Fibroblast of pulmonary artery (primary cell): ENCODE measurements around the gene ZNF14.
"Not testable (repeated sequence)": the region's sequence is repeated elsewhere in the genome, so short reads cannot be mapped to it uniquely, and the experiment has no call there.

Source experiments
- DNase-seq: peaks from one replicate; pipeline ENCODE4 v3.0.0-alpha.2; 2010; ENCODE audit warnings: low read depth
- H3K4me3 ChIP-seq: replicated peaks from 2 replicates; pipeline ENCODE4 v1.5.1; 2011; ENCODE audit warnings: low read depth, mild to moderate bottlenecking, control low read depth, low read length, moderate library complexity
- CTCF ChIP-seq: IDR thresholded peaks from 2 replicates; pipeline ENCODE4 v1.5.1; 2011; ENCODE audit warnings: mild to moderate bottlenecking, control low read depth, low read length, inconsistent platforms; ENCODE audit errors: missing control alignments

Gene ZNF14

GRCh38 chr19:19696386-19696785 lies 36.5 kb downstream of the ZNF14 start:
- no peak for TF ChIP-seq CTCF
- no peak for DNase-seq
- no peak overlapping the region for H3K4me3 ChIP-seq

DNA sequence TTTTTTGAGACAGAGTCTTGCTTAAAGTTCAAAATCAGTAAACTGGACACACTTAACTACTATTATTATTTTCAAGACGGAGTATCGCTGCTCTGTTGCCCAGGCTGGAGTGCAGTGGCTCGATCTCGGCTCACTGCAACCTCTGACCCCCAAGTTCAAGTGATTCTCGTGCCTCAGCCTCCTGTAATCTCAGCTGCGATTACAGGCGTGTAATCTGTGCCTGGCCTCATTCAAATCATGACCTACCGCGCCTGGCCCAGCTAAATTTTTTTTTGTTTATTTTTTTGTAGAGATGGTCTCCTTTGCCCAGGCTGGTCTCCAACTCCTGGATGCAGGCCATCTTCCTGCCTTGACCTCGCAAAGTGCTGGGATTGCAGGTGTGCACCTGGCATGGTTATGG lies 41.2 kb downstream of the ZNF14 start:
- no peak for TF ChIP-seq CTCF
- H3K4me3 ChIP-seq, result no peak overlapping the region
- no peak for DNase-seq

DNA sequence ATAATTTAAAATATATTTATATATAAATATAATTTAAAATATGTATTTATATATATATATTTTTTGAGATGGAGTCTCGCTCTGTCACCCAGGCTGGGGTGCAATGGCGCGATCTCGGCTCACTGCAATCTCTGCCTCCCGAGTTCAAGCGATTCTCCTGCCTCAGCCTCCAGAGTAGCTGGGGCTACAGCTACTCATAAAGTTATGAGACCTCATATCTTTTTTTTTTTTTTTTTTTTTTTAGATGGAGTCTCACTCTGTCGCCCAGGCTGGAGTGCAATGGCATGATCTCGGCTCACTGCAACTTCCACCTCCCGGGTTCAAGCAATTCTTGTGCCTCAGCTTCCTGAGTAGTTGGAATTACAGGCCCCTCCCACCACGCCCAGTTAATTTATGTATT lies 43.9 kb downstream of the ZNF14 start:
- DNase-seq, H3K4me3 ChIP-seq: not testable (repeated sequence)

DNA sequence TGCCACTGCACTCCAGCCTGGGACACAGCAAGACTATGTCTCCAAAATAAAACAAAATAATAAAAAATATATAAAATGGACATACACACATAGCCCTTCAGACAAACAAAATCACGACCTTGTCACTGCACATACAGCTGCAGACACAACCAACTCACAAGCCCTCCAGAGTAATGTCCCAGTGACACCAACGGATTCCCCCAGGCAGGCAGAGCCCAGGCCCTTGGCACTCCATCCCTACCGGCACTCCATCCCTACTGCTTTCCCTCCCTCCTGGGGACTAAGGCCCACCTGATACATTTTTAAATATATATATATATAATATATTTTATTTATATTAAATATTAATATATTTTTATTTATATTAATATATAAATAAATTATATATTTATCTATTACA lies 45.8 kb downstream of the ZNF14 start:
- TF ChIP-seq CTCF, result no peak
- DNase-seq, result no peak

GRCh38 chr19:19686580-19686979 lies 46.3 kb downstream of the ZNF14 start:
- no peak for DNase-seq
- no peak for TF ChIP-seq CTCF

More for the DNA sequence above, 45.8 kb downstream of the ZNF14 start:
- H3K4me3 ChIP-seq, result no peak overlapping the region

DNA sequence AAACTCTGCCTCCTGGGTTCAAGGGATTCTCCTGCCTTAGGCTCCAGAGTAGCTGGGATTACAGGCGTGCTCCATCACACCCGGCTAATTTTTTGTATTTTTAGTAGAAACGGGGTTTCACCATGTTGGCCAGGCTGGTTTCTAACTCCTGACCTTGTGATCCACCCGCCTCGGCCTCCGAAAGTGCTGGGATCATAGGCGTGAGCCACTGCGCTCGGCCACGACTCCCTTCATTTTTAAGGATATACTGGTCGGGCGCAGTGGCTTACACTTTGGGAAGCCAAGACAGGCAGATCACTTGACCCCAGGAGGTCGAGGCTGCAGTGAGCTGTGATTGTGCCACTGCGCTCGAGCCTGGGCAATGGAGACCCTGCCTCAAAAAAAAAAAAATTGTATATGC lies 46.8 kb downstream of the ZNF14 start:
- not testable (repeated sequence) for DNase-seq, H3K4me3 ChIP-seq

More at GRCh38 chr19:19686580-19686979, 46.3 kb downstream of the ZNF14 start:
- H3K4me3 ChIP-seq, result no peak overlapping the region

DNA sequence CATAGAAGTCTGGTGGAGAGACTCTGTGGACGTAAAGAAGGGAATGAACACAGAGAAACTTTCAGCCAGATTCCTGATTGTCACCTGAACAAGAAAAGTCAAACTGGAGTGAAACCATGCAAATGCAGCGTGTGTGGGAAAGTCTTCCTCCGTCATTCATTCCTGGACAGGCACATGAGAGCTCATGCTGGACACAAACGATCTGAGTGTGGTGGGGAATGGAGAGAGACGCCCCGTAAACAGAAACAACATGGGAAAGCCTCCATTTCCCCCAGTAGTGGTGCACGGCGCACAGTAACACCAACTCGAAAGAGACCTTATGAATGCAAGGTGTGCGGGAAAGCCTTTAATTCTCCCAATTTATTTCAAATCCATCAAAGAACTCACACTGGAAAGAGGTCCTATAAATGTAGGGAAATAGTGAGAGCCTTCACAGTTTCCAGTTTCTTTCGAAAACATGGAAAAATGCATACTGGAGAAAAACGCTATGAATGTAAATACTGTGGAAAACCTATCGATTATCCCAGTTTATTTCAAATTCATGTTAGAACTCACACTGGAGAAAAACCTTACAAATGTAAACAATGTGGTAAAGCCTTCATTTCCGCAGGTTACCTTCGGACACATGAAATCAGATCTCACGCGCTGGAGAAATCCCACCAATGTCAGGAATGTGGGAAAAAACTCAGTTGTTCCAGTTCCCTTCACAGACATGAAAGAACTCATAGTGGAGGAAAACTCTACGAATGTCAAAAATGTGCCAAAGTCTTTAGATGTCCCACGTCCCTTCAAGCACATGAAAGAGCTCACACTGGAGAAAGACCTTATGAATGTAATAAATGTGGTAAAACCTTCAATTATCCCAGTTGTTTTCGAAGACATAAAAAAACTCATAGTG lies 53.5 kb downstream of the ZNF14 start:
- no peak for DNase-seq
- TF ChIP-seq CTCF, result no peak
- no peak overlapping the region for H3K4me3 ChIP-seq

- TF ChIP-seq CTCF, result no peak
- DNase-seq, result no peak
- no peak overlapping the region for H3K4me3 ChIP-seq
Measured at GRCh38 chr19:19677579-19677978, 55.3 kb downstream of the ZNF14 start.
